ENCODE results near the gene ACBD4. TPM values are rescaled to one million over a fixed set of nuclear protein-coding genes. Genes with fewer than 3 reads are reported as not detected.
A peak's percentile ranks its signal among the peaks of the same experiment; 100 is the strongest.

The ACBD4 gene
- total RNA-seq, 1 donor from 2014 or later, result 11.5 TPM

DNA sequence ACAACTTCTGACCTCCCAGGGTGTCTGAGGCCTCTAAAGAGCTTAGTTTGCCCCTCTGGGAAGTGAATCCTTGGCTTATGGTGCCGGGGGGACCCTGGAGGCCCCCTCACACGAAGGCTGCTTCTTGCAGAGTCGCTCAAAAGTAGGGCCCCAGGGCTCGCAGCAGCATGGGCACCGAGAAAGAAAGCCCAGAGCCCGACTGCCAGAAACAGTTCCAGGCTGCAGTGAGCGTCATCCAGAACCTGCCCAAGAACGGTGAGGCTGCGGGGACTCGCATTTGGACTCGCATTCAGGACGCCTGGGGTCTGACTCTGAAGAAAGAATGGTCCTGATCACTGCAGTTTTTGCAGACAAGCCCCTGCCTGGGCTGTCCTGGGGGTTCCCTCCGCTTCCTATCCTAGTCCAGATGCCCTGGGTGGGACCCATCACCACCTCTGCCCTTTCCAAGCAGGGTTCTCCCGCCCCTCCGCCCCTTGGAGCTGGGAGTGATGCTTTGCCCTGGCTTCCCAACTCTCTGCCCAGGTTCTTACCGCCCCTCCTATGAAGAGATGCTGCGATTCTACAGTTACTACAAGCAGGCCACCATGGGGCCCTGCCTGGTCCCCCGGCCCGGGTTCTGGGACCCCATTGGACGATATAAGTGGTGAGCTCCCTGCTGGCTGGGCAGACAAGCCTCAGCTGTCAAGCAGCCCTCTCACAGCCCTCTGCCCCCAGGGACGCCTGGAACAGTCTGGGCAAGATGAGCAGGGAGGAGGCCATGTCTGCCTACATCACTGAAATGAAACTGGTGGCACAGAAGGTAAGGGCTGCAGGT lies 698 bp downstream of the ACBD4 start:
- H3K27ac Mint-ChIP-seq, result peak overlapping the region; percentile 90
- no peaks in the 10 kb centered on the region for H3K9me3 Mint-ChIP-seq
- H3K36me3 Mint-ChIP-seq, result peaks cover 3% of the 10 kb centered on the region
- DNase-seq (ENCODE audit: extremely low spot score, unreplicated experiment), result no peak
- no peaks in the 10 kb centered on the region for H3K27me3 Mint-ChIP-seq
- TF ChIP-seq, protein P1, sequence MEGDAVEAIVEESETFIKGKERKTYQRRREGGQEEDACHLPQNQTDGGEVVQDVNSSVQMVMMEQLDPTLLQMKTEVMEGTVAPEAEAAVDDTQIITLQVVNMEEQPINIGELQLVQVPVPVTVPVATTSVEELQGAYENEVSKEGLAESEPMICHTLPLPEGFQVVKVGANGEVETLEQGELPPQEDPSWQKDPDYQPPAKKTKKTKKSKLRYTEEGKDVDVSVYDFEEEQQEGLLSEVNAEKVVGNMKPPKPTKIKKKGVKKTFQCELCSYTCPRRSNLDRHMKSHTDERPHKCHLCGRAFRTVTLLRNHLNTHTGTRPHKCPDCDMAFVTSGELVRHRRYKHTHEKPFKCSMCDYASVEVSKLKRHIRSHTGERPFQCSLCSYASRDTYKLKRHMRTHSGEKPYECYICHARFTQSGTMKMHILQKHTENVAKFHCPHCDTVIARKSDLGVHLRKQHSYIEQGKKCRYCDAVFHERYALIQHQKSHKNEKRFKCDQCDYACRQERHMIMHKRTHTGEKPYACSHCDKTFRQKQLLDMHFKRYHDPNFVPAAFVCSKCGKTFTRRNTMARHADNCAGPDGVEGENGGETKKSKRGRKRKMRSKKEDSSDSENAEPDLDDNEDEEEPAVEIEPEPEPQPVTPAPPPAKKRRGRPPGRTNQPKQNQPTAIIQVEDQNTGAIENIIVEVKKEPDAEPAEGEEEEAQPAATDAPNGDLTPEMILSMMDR (conservative IDR thresholded peaks at IDR 0.05), result no peak
- peaks cover 9% of the 10 kb centered on the region for H3K4me1 Mint-ChIP-seq (ENCODE audit: unreplicated experiment)
- peak overlapping the region; percentile 87 for H3K4me3 Mint-ChIP-seq

DNA sequence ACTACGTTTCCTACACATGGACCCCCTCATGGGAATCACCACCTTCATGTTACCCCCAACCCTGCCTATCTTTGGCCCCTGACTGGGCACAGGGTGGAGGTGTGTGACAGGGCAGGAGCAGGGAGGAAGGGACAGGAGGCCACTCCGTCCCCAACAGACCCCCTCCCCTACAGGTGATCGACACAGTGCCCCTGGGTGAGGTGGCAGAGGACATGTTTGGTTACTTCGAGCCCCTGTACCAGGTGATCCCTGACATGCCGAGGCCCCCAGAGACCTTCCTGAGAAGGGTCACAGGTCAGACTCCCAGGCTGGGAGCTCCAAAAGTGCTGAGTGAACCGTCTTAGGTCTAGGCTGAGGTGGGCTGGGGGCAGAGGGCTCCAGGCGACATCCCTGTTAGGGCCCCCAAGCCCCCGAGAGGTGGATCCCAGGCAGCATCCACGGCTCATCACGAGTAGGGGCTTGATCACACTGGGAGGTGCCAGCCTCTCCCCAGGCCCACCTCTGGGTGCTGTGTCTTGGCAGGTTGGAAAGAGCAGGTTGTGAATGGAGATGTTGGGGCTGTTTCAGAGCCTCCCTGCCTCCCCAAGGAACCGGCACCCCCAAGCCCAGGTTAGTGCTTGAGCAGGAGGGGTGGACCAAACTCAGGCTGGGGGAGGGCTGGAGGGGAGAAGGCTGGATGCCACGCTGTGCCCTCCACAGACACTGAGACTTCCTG lies 1.5 kb downstream of the ACBD4 start:
- TF ChIP-seq, protein P1 (conservative IDR thresholded peaks at IDR 0.05), result no peak
- H3K4me1 Mint-ChIP-seq (ENCODE audit: unreplicated experiment), result peaks cover 5% of the 10 kb centered on the region
- H3K27ac Mint-ChIP-seq, result no peak overlapping the region
- H3K9me3 Mint-ChIP-seq, result no peaks in the 10 kb centered on the region
- peak overlapping the region; percentile 87 for H3K4me3 Mint-ChIP-seq
- H3K36me3 Mint-ChIP-seq, result peaks cover 3% of the 10 kb centered on the region
- no peak for DNase-seq (ENCODE audit: extremely low spot score, unreplicated experiment)
- no peaks in the 10 kb centered on the region for H3K27me3 Mint-ChIP-seq

DNA sequence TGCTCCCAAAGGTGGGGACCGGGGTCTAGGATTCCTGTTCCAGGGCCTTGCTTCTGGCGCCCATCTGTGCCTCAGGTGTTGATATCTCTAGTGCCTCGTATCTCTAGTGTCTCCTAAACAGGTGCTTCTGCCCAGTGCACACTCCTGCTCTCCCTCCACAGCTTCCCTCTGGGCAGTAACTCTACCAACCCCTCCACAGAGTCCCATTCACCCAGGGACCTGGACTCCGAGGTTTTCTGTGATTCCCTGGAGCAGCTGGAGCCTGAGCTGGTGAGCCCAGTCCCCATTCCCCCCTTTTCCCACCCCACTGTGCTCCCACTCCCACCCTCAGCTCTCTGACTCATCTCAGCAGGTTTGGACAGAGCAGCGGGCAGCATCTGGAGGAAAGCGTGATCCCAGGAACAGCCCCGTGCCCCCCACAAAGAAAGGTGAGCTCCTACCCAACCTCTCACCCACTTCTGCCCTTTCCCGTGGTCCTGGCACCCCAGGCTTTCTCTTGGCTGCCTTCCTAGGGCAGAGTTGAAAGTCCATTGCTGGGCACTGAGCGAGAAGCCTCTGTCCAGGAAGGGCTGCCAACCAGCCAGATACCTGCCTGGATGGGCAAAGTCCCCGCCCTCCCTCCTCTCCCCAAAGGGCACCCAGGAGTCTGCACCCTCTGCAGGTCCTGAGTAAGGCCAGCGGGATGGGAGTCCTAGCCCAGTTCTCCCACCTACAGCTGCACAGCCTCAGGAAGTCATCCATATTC lies 2.2 kb downstream of the ACBD4 start:
- peaks cover 5% of the 10 kb centered on the region for H3K4me1 Mint-ChIP-seq (ENCODE audit: unreplicated experiment)

DNA sequence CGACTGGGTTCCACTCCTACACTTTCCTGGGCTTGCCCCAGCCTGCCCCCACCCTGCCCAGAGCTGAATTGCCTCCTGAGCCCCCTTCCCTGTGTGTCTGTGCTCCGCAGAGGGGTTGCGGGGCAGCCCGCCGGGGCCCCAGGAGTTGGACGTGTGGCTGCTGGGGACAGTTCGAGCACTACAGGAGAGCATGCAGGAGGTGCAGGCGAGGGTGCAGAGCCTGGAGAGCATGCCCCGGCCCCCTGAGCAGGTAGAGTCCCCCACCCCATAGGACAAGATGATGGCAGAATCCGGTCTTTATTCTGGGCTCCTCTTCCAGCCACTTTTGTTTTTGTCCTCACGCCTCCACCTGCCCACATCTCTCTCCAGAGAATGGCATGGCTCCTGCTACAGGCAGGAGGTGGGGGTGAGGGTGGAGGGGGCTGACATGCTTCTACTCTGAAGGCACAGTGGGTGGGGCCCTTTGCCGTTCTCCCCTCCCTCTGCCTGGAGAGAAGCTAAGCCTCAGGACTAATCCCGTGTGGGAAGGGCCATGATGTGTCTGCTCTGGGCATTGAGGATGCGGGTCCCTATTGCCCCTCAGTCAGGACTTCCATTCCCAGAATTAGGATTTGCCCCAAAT lies 3.5 kb downstream of the ACBD4 start:
- Mint-ChIP-seq H3K27ac (no peak overlapping the region), H3K4me3 (no peak overlapping the region), H3K4me1 (ENCODE audit: unreplicated experiment) (peaks cover 5% of the 10 kb centered on the region), H3K9me3 (no peaks in the 10 kb centered on the region), H3K36me3 (peaks cover 3% of the 10 kb centered on the region), H3K27me3 (no peaks in the 10 kb centered on the region)
- TF ChIP-seq, protein P1 (conservative IDR thresholded peaks at IDR 0.05), result no peak
- no peak for DNase-seq (ENCODE audit: extremely low spot score, unreplicated experiment)

More for the DNA sequence above, 2.2 kb downstream of the ACBD4 start:
- Mint-ChIP-seq H3K27me3 (no peaks in the 10 kb centered on the region), H3K27ac (no peak overlapping the region), H3K4me3 (no peak overlapping the region), H3K36me3 (peaks cover 3% of the 10 kb centered on the region), H3K9me3 (no peaks in the 10 kb centered on the region)
- DNase-seq (ENCODE audit: extremely low spot score, unreplicated experiment), result no peak
- TF ChIP-seq, protein P1 (conservative IDR thresholded peaks at IDR 0.05), result no peak

DNA sequence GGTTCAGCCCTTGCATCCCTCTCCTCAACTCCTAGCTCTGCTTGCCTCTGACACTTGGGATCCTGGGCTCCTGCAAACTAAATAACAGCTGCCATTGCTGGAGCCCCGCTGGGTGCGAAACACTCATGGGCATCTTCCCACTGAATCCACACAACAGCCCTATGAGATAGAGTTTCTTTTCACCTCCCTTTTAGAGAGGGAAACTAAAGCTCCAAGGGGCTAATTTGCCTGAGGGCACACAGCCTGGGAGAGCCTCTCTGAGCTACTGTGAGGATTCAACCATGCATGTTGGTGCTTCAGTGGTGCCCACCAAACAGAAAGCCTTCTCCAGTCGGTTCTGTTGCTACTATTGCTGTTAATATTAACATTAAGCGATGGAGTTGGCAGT lies 4.0 kb downstream of the ACBD4 start:
- no peak for DNase-seq (ENCODE audit: extremely low spot score, unreplicated experiment)
- no peak overlapping the region for H3K4me3 Mint-ChIP-seq
- no peaks in the 10 kb centered on the region for H3K27me3 Mint-ChIP-seq
- no peak overlapping the region for H3K27ac Mint-ChIP-seq
- no peaks in the 10 kb centered on the region for H3K9me3 Mint-ChIP-seq
- H3K36me3 Mint-ChIP-seq, result peaks cover 3% of the 10 kb centered on the region
- TF ChIP-seq, protein P1 (conservative IDR thresholded peaks at IDR 0.05), result no peak
- H3K4me1 Mint-ChIP-seq (ENCODE audit: unreplicated experiment), result peaks cover 5% of the 10 kb centered on the region

Measured in type B pancreatic cell (in vitro differentiated cells).